Colon (tissue), 2 donors: ENCODE measurements around the gene ANKRD6.

ENCODE experiments used
- FAIRE-seq: peaks from 2 replicates; lab custom pipeline; 2012; peaks lifted over from hg19 to GRCh38; lab: Jason Lieb, UNC
- donor health status: control.
- donor health status: control.

ANKRD6 gene

DNA sequence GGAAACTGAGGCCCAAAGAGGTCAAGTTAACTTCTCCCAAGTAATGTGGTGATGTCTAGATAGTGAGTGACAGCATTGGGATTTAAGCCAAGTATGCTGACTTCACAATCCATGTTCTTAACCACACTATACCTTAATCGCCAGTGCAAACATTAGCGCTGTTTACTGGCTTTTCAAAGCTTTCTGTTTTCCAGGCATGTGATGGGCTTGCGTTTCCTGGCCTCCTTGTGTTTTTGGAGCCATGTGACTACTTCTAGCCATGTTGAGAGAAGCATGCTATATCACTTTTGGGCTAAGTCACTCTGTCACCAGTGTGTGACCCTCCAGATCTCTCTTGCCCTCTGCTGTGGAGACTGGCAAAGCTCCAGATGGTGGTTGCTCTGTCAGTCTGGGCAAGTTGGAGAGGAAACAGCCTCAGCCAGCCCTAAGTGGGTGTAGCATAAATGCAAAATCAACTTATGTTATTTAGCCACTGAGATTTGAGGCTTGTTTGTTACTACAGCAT lies 76.9 kb downstream of the ANKRD6 start:
- no peak for FAIRE-seq

DNA sequence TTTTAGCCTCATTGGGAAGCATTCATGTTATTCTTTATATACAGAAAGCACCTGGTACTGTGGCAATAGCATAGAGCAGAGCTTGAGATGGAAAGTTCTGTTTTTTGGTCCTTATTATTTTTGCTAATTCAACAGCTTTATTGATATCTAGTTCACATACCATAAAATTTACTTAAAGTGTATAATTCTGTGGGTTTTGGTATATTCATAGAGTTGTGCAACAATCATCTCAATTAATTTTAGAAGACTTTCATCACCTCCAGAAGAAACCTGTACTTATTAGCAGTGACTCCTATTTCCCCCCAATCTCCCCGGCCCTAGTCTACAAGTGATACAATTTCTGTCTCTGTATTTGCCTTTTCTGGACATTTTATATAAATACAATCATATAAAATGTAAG lies 77.4 kb downstream of the ANKRD6 start:
- FAIRE-seq: no peak

DNA sequence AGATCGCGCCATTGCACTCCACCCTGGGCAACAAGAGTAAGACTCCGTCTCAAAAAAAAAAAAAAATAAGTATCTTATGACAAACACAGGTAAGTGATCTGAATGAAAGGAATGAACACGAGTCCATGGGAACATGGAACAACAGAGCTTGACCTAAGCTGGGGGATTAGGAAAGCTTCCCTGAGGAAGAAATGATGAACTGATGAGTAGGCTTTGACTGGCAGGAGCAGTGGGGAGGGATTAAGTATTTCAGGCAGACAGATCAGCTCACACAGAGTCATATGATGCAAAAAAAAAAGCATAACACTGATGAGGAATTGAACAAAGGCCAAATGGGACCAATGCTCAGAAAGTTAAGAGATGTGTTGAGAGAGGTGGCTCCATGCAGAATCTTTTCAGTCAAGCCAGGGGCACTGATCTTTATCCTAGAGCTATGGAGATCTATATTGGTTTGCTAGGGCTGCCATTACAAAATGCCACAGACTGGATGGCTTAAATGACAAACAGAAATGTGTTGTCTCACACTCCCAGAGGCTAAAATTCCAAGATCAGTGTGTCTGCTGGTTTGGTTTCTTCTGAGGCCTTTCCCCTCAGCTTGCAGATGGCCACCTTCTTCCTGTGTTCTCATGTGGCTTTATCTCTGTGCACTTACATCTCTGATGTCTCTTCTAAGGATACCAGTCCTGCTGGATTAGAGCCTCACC lies 85.6 kb downstream of the ANKRD6 start:
- FAIRE-seq: no peak

DNA sequence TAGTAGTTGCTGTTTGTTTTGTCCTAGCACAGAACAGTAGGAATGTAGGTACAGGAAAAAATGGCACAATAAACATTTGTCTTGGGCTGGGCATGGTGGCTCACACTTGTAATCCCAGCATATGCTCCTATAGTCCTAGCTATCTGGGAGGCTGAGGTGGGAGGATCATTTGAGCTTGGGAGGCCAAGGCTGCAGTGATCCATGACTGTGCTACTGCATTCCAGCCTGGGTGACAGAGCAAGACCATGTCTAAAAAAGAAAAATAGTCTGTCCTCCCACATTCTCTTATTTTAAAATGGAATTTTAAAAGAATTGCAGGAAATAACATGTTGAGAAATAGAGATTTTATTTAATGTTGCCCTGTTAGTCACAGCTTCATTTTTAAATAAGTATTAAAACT lies 87.8 kb downstream of the ANKRD6 start:
- FAIRE-seq: no peak

DNA sequence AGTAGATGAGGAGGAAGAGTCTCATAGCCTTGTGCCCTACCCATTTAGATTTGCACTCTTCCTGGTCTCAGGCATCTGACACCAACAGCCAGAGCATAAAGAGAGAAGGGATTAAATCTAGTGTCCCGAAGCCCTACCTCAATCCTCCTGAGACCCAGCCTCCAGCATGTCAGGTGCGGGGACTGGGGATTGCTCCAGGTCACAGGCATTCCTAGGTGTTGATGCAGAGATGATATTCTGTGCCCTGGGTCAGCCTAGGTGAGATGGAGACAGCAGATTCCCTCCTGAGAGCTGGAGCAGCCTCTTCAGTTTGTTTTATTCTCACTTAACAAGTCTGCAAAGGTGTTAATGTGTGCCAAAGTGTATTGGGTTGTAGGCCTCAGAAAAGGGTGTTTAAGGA lies 89.8 kb downstream of the ANKRD6 start:
- FAIRE-seq: no peak

DNA sequence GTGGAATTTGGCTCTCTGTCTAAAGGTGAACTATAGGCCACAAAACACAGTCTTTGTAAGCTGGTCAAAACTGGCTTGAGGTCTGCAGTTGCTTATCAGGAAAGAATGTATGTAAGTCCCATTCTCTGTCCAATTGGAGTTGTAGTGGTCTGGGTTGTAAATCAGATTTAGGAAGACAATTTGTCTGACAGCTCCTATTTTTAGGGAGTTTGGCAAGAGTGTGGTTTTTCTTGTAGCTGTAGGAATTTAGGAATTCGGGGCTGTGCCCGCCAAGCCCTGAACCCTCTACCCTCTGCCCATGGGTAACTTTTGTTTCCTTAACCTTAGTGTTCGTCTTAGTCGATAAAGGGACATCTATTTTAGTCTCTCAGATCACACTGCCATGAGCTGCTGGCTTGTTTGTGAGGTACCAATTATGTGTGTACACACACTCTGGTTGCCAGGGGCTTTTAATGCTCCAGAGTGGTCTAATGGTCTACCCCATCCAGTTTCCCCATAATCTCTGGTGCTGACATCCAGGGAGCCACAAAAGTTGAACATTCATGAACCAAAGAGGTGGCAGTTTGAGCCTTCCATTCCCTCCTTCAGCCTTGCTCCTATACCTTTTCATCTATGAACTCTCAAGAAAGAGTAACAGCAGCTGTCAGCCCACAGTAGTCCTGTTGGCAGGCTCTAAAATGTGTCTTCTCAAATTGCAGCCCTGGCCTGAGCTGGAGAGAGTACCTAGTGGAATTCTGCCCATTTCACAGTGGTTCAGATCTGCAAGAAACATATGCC lies 93.0 kb downstream of the ANKRD6 start:
- no peak for FAIRE-seq

DNA sequence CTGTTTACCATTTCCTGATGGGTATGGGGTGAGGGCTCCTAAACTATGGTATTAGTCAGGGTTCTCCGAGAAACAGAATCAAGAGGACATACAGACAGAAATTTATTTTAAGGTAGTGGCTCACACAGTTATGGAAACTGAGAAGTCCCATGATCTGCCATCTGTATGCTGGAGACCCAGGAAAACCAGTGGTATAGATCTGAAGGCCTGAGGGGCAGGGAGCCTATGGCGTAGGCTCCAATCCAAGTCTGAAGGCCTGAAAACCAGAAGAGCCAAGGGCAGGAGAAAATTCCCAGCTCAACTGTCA lies 93.6 kb downstream of the ANKRD6 start:
- FAIRE-seq: no peak

DNA sequence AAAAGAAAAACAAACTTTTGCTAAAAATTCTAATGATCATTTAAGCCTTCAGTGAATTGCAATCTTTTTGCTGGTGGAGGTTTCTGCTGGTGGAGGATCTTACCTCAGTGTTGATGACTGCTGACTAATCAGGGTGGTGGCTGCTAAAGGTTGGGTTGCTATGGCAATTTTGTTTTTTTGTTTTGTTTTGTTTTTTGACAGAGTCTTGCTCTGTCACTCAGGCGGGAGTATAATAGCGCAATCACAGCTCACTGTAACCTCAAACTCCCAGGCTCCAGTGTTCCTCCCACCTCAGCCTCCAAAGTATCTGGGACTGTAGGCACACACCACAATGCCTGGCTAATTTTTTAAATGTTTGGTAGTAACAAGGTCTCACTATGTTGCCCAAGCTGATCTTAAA lies 94.7 kb downstream of the ANKRD6 start:
- FAIRE-seq: no peak

DNA sequence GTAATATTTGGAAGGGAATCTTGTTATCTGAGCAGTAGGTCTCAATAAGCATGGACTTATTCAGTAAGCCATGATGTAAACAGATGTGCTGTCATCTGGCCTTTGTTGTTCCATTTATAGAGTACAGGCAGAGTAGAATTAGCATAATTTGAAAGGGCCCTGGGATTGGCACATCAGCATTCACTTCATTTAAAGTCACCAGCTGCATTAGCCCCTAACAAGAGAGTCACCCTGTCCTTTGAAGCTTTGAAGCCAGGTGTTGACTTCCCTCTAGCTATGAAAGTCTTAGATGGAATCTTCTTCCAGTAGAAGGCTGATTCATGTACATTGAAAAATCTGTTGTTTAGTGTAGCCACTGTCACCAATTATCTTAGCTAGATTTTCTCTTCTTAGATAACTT lies 95.9 kb downstream of the ANKRD6 start:
- FAIRE-seq: no peak

DNA sequence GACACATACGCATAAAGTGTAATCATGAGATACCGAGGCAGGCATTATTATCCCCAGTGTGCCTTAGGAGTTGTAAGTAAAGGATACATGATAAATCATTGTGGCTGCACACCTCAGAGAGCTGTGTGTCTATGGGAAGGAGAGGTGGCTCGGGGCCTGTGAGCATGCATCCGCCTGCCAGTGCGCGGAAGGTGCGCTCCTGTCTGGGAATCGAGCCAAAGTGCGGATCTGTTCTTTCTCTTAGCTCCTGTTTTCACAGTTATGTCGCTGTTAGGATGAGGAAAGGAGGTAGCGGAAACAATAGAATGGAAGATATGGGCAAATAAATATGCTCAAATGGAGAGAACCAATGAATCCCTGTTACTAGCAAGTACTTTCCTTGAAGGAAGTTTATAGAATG lies 98.0 kb downstream of the ANKRD6 start:
- no peak for FAIRE-seq

DNA sequence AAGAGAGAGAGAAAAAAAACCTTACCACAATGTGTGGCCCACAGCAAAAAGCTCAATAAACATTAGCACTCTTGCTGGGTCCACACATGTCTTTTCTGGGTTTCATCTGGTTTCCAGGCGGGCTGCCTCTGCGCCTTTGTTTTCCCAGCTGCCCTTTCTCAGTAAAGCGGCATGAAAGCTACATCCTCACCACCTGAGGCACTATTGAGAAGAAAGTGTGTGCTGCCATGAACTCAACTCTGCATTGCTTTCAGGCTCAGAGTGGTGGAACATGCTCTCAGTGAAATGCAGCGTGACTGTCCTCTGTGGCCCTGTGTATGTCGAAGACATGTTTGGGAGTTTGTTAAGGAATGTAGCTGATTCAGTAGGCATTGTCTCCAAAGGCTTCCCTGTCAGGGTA lies 103.3 kb downstream of the ANKRD6 start:
- FAIRE-seq: no peak

DNA sequence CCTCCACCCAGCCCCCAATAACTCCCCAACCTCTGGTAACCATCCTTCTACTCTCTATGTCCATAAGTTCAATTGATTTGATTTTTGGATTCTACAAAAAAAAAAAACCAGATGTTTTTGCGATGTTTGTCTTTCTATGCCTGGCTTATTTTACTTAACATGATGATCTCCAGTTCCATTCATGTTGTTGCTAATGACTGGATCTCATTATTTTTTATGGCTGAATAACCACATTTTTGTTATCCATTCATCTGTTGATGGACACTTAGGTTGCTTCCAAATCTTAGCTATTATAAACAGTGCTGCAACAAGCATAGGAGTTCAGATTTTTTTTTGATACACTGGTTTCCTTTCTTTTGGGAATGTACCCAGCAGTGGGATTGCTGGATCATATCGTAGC lies 106.8 kb downstream of the ANKRD6 start:
- FAIRE-seq: no peak

DNA sequence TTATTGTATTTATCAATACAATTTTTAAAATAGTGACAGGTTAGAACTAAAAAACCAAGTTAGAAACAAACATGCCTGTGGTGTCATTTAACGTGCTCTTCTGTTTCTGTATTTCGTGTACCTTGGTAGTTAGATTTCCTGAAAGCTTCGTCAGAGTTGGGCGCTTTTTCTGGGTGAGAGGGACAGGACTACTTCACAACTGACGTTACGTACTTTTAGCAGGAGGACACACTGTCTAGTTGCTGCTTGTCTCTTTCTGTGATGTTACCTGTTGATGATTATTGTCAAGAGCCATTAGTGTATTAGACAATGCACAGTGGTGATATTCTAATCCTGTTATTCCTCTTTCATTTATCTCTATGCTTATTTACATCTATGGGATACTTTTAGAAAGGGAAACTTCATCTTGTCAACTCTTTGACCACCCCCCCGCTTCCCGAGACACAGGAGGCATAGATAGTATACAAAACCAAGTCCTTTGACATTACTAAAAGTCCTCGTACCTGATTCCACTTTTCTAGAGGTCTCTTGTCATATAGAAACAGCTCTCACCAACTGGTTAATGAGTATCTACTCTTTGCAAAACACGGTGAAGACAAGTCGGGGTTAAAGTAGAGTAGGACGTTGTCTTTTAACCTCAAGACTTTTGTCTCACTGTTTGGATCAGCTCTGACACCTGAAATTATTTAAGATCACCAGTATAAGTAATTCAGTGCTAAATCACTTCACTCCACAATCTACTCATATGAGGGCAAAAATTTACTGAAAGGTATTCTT lies 109.3 kb downstream of the ANKRD6 start:
- no peak for FAIRE-seq

DNA sequence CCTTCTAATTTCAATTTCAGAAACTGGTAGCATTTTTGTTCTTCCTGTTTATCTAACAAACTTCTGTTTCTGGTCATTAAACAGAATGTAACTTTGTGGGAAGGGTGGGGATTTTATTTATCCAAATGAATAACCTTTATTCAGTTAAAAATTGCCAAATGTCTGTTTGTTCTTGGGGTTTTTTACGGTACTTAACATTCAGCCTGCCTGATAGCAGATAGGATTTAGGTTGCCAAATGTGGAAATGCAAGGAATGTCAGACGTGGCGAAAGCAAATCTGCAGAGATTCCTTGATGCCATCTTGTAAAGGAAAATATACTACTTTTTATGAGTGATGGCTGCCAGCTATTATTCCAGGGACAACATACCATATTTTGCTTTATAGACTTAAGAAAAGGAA lies 109.9 kb downstream of the ANKRD6 start:
- no peak for FAIRE-seq

DNA sequence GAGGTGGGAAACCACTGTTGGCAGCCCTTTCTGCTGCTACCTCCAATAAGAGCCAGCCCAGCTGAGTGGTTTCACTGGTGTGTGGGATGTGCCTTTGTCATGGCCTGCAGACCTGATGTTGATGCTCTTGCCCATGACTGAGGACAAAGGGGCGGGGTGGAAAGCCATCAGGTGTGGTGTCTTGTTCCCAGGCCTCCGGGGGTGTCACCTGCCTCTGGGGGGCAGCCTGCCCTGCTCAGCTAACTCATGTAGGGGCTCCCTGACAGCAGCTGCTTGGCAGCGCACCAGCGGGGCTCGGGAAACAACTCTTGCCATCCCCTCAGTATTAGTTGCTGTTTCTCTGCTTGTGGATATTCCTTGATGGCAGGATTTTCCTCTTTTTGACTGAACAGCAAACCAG lies 114.3 kb downstream of the ANKRD6 start:
- FAIRE-seq: no peak

DNA sequence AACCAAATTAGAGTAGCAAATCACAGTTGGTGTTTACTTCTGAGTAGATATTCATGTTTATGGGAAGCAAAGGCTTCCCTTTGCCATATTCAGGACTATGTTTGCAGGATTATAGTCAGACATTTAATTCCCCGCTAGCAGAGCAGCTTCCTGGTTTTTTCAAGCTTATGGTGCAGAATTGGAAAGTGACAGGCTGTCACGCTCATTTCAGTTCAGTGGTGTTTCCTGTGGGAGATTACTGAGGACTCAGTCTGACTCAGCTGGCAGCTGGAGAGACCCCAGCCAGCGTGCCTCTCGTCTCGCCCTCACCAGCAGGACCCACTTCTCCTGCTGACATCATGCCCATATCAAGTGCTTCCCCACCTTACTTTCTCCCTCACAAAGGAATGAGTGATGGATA lies 120.5 kb downstream of the ANKRD6 start:
- FAIRE-seq: no peak

DNA sequence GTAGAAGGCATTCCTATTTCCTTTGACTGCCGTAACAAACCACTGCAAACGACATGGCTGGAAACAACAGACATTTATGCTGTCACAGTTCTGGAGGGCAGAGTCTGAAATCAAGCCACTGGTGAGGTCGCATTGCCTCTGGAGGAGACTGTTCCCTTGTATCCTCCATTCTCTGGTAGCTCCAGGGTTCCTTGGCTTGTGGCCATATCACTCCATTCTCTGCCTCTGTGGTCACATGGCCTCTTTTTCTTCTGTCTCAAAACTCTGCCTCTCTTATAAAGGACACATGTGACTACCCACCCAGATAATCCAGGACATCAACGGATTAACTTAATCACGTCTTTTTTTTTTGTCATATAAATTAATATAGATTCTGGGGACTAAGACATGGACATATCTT lies 121.2 kb downstream of the ANKRD6 start:
- no peak for FAIRE-seq

DNA sequence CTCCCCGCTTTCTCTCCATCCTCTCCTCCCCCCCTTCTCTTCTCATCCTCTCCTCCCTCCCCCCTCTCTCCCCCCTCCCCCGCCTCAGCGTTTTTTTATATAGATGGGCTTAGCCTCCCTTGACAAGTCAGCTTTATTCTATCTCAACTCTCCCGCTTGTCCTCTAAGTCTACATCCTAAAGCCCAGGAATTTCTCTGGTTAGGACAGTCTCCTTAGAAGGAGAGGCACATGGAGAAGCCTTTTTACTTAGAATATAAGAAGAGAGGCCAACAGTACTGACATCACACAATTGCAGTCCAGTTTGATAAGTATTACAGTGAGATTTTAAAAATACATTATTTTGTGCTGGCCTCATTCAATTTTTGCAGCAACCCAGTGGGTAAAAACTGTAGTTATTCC lies 122.1 kb downstream of the ANKRD6 start:
- FAIRE-seq: no peak

DNA sequence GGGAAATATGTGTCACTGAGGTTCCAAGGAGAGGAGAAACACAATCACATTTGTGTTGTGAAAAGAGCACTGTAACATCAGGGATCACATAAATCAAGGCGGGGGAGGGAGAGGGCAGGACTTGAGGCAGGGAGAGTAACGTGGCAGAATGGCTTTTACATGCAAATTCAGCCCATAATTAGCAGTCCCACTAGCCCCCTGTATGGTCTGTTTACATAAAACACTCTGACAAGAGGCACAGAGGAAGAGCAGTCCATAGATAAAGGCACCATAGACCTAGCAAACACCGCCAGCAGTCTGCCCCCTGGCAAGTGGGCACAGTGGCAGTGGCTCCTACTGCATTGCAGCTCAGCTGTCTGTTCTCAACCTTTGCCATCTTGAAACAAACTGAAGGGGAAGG lies 122.9 kb downstream of the ANKRD6 start:
- FAIRE-seq: no peak

DNA sequence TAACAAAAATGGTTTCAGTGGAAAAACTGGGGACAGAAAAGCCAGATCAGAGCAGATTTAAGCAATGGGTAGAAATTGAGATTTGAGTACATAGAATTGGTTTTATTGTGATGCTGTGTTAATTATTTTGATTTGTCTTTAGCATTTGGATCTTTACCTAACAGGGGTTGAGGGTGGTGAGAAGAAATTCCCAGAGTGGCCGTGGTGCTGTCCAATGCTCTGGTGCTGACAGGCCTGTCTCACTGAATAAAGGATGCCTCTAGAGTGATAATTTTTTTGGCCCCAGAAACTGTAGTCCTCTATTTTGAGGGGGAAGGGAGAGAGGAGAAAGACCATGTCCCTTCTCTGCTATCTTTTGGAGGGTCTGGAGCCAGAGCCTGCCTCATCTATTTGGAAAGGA lies 126.5 kb downstream of the ANKRD6 start:
- FAIRE-seq: no peak

DNA sequence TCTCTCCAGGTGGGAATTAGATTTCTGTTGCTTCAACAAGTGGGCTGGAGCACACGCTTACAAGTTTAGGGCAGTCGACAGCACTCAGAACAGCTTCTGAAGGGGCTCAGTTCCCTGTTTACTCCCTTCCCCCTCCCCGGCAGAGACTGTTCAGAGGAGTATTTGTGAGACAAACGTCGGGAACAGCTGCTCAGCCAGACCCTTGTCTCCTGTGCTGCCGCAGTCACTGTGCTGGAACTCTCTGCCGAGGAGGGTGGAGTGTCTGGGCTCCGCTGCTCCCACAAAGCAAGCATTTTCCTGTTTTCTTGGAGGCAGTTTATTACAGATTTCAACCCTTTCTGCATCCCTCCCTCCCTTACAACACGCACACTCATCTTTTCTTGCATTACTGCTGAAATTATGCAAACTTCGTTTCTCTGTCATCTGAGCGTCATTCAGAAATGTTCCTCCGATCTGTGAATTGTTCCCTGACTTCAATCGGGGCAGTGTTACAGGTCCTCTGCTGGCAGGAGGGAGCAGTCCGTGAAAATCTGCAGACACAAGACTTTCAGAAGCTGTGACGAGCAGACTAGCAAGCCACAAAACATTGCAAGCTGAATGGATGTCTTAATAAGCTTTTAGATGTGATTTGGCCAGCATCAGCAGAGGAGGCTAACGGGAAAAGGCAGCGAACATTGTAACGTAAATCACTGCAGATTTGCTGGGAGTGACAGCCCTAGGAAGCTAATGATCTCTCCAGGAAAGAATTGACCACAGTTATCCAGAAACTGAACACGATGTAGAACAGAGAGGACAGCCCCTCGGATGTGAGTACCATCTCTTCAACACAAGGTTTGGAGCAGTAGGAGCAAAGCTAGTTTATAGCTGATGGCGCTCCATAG lies 129.4 kb downstream of the ANKRD6 start:
- FAIRE-seq: no peak

DNA sequence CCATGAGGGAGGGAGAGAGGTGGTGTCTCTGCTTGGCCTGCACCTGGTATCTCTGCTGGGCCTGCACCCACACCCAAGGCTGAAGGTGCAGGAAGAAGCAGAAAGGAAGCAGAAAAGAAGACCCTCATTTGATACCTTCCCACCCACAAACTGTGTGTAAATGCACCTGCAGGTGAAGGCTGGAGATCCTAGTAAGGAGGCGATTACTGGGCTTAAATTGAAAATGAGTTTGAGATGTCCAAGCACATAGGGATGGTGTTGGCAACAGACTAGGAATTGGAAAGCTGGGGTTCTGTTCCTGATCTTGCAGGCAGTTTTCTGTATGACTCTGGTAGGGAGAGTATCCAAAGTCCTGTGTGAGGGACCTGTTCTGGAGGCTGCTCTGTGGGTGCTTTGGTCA lies 130.9 kb downstream of the ANKRD6 start:
- FAIRE-seq: no peak
